GM21423 (cell line): ENCODE results near the gene SLC6A7.
A peak's percentile ranks its signal among the peaks of the same experiment; 100 is the strongest.

ENCODE experiments used
- ATAC-seq: cut with Tn5 transposase; IDR thresholded peaks from one replicate; pipeline ENCODE4 v1.9.1; 2021; ENCODE audit warnings: mild to moderate bottlenecking, moderate library complexity; ENCODE audit not compliant: unreplicated experiment

The SLC6A7 gene

GRCh38 chr5:150172556-150172955, 17.3 kb upstream of the SLC6A7 start:
- ATAC-seq, result no peak

DNA sequence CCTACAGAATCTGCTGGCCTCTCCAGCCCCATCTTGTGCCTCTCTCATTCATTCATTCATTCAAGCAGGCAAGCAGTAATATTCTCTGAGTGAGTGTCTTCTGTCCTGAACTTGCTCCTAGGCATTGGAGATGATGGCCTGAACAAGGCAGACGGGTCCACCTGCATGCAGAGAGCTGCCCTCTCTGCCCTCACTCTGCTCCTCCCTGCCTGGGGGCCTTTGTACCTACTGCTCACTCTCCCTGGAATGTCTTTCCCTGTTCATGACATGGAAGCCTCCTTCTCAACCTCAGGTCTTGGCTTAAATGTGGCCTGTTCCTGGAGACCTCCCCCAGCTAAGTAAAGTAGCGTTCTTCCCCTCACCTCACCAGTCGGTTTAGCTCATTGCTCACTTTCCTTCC, 16.7 kb upstream of the SLC6A7 start:
- no peak for ATAC-seq

DNA sequence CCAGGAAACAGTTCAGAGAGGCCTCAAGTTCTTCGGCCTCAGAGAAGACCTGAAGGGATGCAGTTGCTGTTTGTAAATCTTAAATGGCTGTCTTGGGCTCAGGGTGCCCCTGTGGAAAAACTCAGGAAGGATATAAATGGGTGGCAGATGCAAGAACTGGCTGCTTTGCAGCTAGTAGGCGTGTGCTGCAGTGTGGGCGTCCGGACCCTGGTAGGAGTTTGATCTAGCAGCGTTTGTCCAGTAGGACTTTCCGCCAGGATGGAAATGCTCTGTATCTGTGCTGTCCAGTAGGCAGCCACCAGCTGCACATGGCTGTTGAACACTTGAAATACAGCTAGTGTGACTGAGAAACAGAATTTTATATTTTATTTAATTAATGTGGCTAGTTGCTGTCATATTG, 15.6 kb upstream of the SLC6A7 start:
- ATAC-seq, result no peak

GRCh38 chr5:150175076-150175475, 14.8 kb upstream of the SLC6A7 start:
- ATAC-seq, result no peak

- no peak for ATAC-seq
Observed at GRCh38 chr5:150175536-150175935, 14.3 kb upstream of the SLC6A7 start.

- no peak for ATAC-seq
Observed at GRCh38 chr5:150176745-150177477, 13.0 kb upstream of the SLC6A7 start.

GRCh38 chr5:150177721-150178120, 12.1 kb upstream of the SLC6A7 start:
- ATAC-seq, result no peak

DNA sequence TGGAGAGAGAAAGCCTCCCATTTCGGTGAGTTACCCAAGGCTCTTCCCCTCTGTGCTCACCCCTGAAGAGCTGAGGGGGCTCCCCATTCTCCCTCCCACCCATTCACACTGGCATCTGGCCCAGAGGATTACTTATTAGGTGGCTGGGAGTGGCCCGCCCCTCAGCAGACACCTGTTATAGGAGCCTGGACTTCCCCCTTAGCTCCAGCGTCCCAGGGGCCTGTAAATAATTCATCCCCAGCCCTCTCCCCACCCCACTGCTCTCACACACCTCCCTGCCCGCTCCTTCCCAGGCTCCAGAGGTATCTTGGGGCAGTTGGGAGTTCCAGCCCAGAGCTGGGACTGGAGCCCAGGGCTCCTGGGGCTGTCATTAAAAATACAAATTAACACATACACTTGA, 11.6 kb upstream of the SLC6A7 start:
- ATAC-seq, result peak; percentile 57

DNA sequence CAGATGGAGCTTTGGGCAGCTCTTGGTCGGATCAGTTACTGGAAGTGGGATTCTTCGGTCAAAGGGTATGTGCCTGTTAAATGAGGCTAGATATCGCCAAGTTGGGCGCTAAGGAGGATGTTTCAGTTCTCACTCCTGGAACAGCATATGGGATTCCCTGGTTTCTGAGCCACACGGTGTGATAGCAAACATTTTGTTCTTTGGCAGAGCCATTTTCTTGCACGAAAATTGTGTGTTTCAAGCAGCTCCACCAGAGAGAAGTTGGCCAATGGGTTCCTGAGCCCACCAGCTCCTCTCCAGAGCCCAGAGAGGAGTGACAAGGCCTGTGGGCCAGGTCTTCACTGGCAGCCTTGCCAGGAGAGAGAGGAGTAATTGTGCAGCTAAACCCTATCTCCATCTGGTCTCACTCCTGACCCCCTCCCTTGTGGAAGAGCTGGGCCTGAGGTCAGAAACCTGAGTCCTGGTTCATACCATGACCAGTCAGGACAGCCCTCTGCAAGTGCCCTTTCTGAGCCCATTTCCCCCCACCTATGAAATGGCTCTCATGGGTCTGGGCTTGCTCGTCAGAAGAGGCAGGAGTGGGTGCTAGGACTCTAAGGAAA, 10.7 kb upstream of the SLC6A7 start:
- no peak for ATAC-seq

GRCh38 chr5:150180241-150181026, 9.4 kb upstream of the SLC6A7 start:
- no peak for ATAC-seq

DNA sequence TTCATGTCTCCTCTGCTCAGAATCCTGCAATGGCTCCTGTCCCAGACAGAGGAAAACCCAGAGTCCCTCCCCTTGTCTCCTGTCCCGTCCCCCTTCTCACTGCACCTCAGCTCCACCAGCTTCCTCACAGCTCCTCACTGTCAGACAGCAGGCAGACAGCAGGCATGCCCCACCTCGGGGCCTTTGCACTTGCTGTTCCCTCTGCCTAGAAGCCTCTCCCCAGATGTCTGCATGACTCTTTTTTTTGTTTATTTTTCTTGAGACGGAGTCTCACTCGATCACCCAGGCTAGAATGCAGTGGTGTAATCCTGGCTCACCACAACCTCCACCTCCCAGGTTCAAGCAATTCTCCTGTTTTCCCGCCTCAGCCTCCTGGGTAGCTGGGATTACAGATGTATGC, 8.8 kb upstream of the SLC6A7 start:
- no peak for ATAC-seq

DNA sequence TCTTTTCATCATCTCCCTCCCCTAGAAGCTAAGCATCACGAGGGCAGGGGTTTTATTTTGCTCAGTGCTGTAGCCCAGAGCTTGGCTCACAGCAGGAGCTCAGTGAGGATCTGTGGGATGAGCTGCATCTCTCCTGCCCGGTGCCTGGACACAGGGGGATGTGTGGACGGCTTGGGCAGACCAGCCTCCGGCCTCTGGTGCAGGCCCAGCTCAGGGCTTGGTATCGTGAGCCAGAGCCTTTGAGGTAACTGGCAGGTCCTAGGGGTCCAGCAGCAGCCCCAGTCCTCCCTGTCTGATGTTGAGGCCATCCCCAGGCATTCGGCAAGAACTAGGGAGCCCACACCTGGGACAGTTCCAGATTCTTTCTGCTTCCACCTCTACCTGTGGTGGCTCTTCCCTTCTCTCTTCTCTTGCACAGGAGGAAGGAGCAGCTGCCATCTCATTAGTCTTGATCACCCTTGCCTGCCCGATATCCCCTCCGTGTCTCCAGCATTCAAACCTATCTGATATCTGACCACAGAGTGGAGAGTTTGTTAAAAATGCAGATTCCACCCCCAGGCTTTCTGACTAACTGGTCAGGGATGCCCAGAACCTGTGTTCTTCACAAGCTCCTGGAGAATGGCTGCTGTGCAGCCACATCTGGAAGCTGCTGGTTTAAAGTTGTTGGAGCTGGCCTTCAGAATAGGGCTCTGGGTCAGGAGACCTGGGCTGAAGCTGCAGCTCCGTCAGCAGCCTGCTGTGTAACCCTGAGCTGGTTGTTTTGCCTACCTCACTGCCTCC, 7.9 kb upstream of the SLC6A7 start:
- ATAC-seq, result no peak

DNA sequence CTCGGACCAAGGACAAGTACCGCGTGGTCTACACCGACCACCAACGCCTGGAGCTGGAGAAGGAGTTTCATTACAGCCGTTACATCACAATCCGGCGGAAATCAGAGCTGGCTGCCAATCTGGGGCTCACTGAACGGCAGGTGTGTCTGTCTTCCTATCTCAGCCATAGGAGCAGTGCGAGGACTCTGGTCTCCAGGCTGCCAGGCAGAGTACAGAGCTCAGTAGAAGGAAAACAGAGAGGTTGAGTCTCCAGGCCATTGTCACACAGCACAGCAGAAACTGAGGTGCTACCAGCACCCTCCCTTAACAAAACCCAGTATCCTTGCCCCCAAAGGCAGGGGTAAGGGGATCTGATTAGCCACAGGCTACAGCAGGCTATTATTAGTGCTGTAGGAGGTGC, 7.1 kb upstream of the SLC6A7 start:
- no peak for ATAC-seq

- no peak for ATAC-seq
Observed at GRCh38 chr5:150183436-150183835, 6.4 kb upstream of the SLC6A7 start.

DNA sequence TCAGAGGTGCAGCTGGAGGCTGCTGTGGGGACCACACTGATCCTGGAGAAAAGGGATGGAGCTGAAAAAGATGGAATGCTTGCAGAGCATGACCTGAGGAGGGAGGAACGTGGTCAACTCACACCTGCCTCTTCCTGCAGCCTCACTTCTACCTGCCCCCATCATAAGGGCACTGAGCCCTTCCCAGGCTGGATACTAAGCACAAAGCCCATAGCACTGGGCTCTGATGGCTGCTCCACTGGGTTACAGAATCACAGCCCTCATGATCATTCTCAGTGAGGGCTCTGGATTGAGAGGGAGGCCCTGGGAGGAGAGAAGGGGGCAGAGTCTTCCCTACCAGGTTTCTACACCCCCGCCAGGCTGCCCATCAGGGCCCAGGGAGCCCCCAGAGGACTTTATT, 5.9 kb upstream of the SLC6A7 start:
- no peak for ATAC-seq

GRCh38 chr5:150184990-150185912, 4.6 kb upstream of the SLC6A7 start:
- no peak for ATAC-seq

DNA sequence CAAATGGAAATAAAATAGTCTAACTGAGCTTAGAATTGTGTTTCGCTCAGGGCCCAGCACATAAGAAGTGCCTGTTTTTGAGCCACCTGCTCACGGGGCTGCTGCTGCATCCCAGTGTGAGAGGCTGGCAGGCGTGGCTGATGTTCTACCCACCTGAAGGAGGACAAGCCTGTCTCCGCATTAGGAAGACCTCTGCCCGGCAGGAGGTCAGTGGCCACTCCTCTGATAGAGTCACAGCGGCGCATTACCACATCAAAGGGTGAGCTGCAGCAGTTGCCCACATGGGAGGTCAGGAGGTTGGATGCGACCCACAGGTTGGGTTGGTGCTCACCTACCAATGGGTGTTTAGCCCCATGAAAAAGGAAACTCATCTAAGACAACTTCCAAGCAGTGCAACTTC, 3.7 kb upstream of the SLC6A7 start:
- ATAC-seq, result no peak

GRCh38 chr5:150186897-150187296, 3.0 kb upstream of the SLC6A7 start:
- ATAC-seq, result no peak

DNA sequence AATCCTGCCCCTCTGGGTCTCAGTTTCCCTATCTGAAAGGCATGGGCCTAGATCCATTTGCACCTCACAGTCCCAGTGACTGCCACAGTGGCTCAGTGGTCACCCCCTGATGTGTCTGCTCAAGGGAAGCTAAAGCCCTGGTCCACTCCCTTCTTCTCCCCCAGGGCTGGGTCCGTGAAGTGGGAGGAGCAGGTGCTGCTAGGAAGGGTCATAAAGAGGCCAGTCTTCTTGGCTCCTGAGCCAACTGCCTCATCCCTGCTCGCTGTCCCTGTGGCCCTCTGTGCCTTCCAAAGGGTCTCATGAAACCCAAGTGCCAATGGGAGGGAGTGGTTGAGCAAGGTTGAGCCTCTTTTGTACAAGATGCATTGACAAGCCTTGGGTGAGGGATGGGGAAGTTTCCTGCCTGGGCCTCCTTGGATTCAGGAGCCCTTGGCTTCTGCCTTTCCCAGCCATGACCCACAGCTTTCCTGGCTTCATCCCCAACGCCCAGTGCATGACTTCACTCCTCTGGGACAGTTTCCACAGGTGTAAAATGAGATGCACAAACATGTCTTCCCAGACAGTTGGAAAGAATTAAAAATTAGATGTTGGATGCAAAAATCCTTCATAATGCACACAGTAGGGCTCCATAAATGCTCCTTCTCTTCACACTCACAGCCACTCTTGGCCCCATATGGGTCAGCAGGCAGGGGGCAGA, 1.6 kb upstream of the SLC6A7 start:
- ATAC-seq, result no peak

DNA sequence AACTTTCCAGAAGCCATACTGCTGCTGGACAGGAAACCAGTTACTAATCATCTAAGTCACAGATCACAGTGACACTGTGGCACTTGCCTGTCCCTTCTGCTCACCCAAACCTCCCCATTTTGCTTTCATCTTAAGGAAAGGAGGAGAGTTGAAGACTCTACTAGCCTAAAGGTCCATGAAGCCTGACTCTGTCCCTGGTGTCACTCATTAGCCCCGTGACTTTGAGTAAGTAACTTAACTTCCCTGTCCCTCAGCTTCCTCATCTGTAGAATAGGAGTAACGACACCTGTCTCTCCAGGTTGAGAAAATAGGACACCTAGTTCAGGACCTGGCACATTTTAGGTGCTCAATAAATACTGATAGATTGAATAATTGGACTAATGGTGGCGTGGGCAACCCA, 536 bp upstream of the SLC6A7 start:
- no peak for ATAC-seq
